GM18873 (cell line): ENCODE results near the gene APOC3.
A peak's percentile ranks its signal among the peaks of the same experiment; 100 is the strongest.

Experiments
- ATAC-seq: cut with Tn5 transposase; IDR thresholded peaks from one replicate; pipeline ENCODE4 v1.9.1; 2021; ENCODE audit warnings: mild to moderate bottlenecking, moderate library complexity, moderate number of reproducible peaks; ENCODE audit not compliant: unreplicated experiment, low FRiP score

The APOC3 gene

GRCh38 chr11:116843661-116844060, 14.0 kb downstream of the APOC3 start:
- ATAC-seq, result no peak

- no peak for ATAC-seq
Observed at GRCh38 chr11:116844722-116845121, 15.0 kb downstream of the APOC3 start.

GRCh38 chr11:116847612-116848011, 17.9 kb downstream of the APOC3 start:
- ATAC-seq, result no peak

- no peak for ATAC-seq
Observed at GRCh38 chr11:116849060-116849459, 19.4 kb downstream of the APOC3 start.

DNA sequence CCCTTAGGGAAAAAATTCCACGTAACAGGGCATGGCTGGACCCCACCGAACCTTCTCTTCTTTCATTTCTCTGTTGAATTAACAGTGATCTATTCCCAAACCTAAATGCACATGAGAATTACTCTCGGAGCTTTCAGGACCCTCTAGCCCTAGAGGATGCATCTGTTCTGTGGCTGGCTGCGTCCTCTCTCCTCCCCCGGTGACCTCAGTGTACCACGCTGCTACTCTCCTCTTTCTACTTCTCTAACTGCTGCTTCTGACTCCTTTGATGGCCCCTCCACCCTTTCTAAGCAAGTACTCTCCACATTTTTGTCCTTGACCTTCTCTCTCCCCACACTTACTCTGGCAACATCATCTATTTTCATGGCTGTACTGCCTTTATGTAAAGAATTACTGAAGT, 19.8 kb downstream of the APOC3 start:
- ATAC-seq, result no peak

GRCh38 chr11:116851626-116852025, 21.9 kb downstream of the APOC3 start:
- ATAC-seq, result no peak

GRCh38 chr11:116852261-116853031, 22.7 kb downstream of the APOC3 start:
- ATAC-seq, result peak; percentile 39

- peak; percentile 86 for ATAC-seq
Observed at GRCh38 chr11:116853461-116854073, 23.9 kb downstream of the APOC3 start.

GRCh38 chr11:116855413-116855812, 25.7 kb downstream of the APOC3 start:
- no peak for ATAC-seq

DNA sequence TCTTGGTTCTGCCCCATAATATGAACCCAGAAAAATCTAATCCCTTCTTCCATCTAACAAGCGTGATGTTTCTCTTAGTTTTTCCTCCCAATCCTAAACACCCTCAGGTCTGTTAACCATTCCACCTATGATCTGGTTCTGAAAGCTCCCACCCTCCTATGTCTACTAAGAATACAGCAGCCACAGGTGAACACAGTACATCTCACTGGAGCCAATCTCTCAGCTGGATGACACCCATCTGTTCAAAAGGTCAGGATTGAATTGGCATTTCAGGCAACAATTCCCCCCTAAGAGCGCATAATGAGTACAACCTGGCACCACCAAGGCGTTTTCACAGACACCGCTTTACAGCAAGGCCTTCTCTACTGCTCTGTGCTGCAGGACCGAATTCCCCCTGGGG, 26.7 kb downstream of the APOC3 start:
- ATAC-seq, result no peak

DNA sequence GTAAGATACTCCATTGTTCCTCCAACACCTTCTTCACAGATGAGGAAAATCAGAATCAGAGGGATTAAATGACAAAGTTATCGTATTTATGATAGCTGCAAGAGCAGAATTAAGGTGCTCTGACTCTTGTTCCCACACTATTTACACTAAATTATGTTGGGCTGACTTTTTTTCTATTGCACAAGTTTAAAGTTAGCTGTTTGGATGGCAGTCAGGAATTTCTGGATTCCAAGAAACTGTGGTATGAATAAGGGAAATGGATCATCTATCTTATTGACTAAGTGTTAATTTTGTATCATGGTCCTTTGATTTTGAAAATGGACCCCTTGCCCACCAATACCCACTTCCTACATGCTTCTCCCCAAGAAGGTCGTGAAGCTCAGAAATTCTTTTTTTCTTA, 27.6 kb downstream of the APOC3 start:
- no peak for ATAC-seq

DNA sequence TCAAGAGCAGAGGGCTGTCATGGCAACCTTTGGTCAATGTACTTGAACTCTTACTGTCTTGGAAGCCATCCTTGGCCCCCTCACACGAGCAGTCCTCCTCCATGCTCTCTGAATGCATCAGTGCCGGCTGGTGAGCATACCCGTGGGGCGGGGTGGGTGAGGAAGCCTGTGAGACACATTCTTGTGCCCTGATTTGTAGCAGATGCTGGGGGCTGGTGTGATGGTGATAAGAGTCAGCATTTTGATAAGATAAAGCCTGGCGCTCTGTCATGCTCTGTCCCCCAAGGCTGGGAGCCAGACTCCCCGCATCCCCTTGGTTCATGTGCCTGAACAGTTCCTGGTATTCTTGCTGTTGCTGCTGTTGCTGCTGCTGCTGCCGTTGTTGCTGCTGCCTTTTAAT, 28.2 kb downstream of the APOC3 start:
- ATAC-seq, result no peak

DNA sequence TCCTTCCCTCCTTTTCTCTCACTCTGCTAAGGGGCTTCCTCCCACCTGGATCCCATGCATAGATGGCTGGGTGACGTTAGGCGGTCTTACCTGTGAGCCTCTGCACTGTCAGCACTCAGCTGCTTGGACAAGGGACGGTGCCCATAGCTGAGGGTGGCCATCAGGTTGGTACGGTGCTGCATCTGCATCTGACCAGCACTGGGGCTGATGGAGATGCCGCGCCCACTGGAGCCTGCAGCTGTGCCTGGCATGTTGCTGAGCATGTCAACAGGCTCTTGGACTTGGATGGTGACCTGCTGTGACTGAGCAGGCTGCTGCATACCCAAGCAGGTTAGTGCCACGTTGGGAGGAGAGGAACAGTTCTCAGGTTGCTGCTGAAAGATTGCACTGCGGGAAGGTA, 29.5 kb downstream of the APOC3 start:
- no peak for ATAC-seq

DNA sequence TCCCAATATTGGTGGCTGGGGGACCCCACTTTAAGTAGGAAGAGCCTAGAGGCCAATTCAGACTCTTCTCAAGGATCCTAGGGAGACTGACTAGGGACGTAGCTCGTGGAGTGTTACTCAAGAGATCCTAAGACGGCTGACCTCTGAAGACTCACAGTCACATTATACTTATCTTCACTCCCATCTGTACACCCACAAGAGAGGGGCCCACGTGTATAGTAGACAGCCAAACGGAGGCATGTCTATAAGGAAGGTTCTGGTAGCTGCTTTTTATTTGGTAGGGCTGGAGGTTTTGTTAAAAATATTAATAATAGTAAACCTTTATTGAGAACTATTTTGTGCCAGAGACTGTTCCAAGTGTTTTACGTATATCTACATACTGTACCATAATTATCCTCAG, 30.6 kb downstream of the APOC3 start:
- ATAC-seq, result no peak

- no peak for ATAC-seq
Observed at GRCh38 chr11:116861539-116861938, 31.8 kb downstream of the APOC3 start.

DNA sequence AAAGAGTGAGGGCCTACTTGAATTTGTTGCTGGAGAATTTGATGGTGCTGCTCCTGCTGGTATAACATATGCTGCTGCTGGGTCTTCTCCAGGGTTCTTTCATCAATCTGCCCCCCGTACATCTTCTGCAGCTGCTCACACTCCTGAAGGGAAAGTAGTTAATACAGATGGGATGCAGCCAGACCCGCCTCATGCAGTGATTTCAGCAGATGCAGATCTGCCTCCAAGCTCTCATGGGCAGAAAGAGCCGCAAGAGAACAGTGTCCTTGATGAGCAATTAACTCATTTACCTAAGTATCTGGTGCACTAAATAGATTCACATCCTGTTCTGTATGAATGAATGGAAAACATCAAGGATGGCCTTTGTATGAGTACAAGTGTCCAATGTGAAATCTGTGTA, 32.5 kb downstream of the APOC3 start:
- no peak for ATAC-seq

DNA sequence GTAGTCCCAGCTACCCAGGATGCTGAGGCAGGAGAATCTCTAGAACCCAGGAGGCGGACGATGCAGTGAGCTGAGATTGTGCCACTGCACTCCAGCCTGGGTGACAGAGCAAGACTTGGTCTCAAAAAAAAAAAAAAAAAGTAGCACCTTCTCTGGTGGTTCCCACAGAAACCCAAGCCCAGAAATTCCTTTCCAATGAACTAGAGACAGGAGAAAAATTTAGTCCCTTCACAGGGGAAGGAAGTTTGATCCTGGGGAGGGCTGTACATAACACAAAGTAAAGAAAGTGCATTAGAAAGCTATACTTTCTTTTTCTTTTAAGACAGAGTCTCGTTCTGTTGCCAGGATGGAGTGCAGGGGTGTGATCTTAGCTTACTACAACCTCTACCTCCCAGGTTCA, 33.2 kb downstream of the APOC3 start:
- no peak for ATAC-seq

DNA sequence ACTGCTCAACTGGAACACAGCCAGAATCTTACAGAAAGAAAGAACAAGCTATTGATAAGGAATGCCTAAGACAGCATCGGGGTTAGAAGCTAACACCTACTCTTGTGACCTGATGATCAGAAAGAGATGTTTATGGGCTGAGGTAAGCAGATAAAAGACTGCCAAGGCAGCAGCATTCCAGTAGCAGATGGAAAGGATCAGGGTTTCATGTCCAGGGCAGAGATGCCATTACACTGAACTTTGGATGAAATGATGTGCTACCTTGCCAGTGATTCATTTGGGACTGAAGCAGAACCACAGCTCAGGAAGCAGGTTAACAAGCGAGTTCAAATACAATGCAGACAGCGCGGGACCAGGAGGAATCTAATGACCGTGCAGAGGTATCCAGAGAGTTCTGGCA, 34.8 kb downstream of the APOC3 start:
- no peak for ATAC-seq

DNA sequence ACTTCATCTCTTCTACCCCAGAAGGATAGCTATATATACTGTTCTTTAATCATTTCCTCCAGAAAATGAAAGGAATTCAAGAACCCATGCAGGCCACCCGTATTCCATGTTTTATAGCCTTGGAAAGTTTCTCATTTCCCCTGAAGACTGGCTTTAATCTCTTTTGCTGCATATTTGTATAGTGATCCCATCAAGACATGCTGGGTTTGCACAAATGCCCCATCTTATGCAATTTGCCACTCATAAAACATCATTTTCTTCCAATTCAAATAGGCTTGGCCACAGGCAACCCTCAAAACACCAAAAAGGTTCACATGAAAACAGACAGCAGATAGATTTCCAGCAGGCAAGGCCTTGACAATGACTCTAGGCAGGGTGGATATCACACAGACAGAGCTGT, 36.0 kb downstream of the APOC3 start:
- ATAC-seq, result no peak

- no peak for ATAC-seq
Observed at GRCh38 chr11:116866804-116867455, 37.2 kb downstream of the APOC3 start.

DNA sequence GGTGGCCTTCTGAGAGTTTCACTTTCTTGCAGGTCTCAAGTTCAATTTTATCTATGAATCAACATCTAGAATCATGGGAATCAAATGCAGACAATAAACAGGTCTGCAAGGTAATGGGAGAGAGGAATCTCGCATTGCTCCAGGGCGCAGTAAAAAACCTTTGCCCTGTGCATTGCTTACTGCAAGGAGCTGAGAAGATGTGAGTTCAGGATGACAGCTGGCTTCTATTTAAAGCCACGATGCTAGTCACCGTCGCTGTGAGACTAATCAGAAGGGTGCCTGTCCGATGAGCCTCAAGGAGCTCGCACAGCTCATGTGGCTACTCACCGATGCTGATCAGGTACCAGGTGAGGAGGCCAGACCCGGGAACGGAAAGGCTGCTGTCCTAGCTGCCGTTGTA, 37.9 kb downstream of the APOC3 start:
- ATAC-seq, result no peak

DNA sequence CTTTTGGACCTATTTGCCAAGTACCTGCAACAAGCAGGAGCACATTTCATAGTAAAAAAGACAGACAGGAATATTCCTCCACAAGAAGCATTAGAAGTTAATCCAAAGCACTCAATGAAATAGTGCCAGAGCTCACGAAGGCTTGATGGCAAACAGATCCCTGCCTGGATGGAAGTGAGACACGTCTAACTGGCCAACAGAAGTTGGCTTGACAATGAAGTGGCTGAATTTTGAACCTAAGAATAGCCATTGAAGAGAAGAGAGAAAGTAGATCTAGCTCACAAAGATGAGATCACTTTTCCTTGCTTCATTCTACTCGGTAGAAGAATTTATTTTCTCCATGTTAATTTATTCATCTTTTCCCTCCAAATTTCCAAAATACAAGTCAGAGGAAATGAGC, 38.4 kb downstream of the APOC3 start:
- ATAC-seq, result no peak
